ENCODE measurements around the gene SLC28A1. TPM values are rescaled to one million over a fixed set of nuclear protein-coding genes. Genes with fewer than 3 reads are reported as not detected.
"Not testable (repeated sequence)": the region's sequence is repeated elsewhere in the genome, so short reads cannot be mapped to it uniquely, and the experiment has no call there.

Gene SLC28A1, protein sequence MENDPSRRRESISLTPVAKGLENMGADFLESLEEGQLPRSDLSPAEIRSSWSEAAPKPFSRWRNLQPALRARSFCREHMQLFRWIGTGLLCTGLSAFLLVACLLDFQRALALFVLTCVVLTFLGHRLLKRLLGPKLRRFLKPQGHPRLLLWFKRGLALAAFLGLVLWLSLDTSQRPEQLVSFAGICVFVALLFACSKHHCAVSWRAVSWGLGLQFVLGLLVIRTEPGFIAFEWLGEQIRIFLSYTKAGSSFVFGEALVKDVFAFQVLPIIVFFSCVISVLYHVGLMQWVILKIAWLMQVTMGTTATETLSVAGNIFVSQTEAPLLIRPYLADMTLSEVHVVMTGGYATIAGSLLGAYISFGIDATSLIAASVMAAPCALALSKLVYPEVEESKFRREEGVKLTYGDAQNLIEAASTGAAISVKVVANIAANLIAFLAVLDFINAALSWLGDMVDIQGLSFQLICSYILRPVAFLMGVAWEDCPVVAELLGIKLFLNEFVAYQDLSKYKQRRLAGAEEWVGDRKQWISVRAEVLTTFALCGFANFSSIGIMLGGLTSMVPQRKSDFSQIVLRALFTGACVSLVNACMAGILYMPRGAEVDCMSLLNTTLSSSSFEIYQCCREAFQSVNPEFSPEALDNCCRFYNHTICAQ
- not detected for polyA plus RNA-seq

DNA sequence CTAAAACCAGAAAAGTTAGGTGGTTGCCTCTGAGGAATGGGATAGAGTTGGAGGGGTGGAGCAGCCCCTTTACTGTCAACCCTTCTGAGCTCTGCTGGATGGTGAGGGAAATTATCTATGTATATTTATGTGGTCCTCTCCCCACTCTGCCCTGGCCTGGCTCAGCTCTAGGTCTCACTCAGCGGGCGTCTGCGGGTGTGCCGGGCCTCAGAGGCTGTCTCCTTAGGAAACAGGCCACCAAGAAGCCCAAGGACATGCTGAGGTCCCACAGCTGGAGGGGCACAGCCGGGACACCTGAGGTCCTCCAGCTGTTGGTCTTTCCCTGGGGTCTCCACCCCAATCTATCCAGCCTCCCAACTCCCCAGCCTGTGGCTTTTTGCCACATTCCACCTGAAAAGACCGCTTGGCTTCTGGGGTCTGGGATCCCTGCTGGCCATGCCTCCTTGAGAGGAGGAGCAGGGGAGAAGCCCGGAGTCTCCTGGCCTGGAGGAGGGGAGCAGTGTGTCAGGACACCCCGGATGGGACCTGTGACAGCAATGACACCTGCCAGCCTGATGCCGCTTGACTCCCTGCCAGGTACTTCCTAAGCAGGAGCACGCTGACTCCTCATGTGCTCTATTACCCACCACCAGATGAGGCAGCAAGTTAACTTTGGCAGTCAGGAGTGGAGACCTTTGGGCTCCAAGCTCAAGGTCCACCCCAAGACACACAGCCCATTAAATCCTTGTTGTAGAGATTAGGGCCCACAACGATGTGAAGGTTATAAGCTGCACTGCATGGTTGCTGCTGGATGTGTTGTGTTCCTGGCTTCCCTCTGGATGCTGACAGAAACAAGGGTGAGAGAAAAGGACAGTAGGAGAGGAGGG, at the start of gene SLC28A1:
Gene SLC28A1 (plus strand): TSS at position 747 of the 866 bp plus-strand sequence. CDS start 3,099 bp downstream, outside the sequence.
- Mint-ChIP-seq H3K27ac (no peak within 1 kb of the TSS), H3K4me3 (no peak within 1 kb of the TSS), H3K9me3 (no peaks in the 10 kb centered on the region), H3K27me3 (ENCODE audit: low read depth in 3 of 3) (peaks cover 0 to 4% (median 0%) of the 10 kb centered on the region in 3 donors), H3K36me3 (no peaks in the 10 kb centered on the region), H3K4me1 (no peaks in the 10 kb centered on the region)
- DNase-seq, result no peak

DNA sequence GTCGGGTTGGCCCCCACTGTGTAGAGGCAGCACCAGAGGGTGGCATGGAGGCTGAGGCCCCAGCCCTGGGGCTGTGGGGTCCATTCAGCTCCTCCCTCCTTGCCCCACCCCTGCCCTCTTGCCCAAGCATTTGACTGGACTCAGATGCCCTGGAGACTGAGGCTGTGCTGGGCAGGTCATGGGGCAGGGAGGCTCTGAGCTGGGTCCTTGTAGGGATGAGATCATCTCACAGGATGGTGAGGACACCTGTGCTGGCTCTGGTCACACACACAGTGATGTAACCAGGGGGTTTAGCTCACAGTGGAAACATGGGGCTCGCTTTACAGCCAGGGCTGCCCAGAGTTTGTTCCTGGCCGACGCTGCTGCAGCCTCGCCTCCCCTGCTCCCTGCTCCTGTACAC, 49.5 kb upstream of the SLC28A1 start:
- Mint-ChIP-seq H3K4me3 (no peak overlapping the region), H3K36me3 (no peaks in the 10 kb centered on the region), H3K4me1 (no peaks in the 10 kb centered on the region), H3K27ac (no peak overlapping the region), H3K27me3 (ENCODE audit: low read depth in 3 of 3) (peaks cover 3% of the 10 kb centered on the region in 3 donors), H3K9me3 (no peaks in the 10 kb centered on the region)
- no peak for DNase-seq

DNA sequence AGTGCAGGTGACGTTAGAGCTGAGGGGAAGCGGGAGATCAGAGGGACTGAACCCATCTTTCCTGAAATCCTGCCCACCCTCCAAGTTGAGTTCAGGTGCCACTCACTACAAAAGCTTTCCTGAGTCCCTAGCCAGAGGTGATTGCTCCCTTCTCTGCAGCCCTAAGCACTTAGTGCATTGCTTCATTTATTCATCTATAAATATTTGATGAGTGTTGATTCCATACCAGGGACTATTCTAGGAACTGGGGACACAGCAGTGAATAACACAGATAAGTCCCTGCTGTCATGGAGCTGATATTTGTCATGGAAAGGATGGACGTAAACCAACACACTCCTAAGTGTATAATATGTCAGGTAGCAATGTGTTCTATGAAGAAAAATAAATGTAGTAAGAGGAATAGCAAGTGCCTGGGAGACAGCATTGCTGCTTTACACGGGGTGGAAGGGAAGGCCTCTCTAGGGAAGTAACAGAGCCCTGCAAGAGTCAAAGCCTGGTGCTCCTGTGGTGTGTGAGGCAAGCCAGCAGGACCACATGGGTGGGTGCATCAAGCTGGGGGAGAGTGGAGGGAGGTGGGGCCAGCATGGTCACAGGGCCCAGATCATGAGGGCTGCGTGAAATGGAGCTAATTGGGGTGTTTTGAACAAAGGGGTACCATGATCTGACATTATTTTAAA, 48.7 kb upstream of the SLC28A1 start:
- Mint-ChIP-seq H3K27ac (no peak overlapping the region), H3K4me1 (no peaks in the 10 kb centered on the region), H3K36me3 (no peaks in the 10 kb centered on the region), H3K4me3 (no peak overlapping the region), H3K27me3 (ENCODE audit: low read depth in 3 of 3) (peaks cover 3% of the 10 kb centered on the region in 3 donors), H3K9me3 (no peaks in the 10 kb centered on the region)
- no peak for DNase-seq

DNA sequence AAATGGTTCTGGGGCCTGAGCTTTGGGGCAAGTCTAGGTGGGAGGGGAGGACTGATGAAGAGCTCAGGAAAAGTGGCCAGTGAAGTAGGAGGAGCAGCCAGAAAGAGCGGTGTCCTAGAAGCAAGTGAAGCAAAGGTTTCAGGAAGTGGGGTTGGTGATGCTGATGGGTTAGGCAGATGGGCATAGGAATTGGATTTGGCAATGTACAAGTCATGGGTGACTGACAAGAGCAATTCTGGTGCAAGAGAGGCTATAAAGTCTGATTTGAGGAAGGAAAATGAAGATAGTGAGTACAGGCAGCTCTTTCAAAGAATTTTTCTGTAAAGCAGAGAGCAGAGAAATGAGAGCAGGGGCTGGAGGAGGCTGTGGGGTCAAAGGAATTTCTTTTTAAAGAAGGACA, 47.6 kb upstream of the SLC28A1 start:
- Mint-ChIP-seq H3K36me3 (no peaks in the 10 kb centered on the region), H3K4me3 (no peak overlapping the region), H3K27ac (no peak overlapping the region), H3K4me1 (no peaks in the 10 kb centered on the region), H3K27me3 (ENCODE audit: low read depth in 3 of 3) (peaks cover 3 to 5% (median 3%) of the 10 kb centered on the region in 3 donors), H3K9me3 (no peaks in the 10 kb centered on the region)
- DNase-seq, result no peak

DNA sequence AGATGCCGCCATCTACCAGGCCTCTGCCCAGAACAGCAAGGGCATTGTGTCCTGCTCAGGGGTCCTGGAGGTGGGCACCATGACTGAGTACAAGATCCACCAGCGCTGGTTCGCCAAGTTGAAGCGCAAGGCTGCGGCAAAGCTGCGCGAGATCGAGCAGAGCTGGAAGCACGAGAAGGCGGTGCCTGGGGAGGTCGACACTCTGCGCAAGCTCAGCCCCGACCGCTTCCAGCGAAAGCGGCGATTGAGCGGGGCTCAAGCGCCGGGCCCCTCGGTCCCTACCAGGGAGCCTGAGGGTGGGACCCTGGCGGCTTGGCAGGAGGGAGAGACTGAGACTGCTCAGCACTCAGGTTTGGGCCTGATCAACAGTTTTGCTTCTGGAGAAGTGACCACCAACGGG, 44.7 kb upstream of the SLC28A1 start:
- Mint-ChIP-seq H3K27ac (no peak overlapping the region), H3K4me3 (no peak overlapping the region), H3K4me1 (no peaks in the 10 kb centered on the region), H3K9me3 (no peaks in the 10 kb centered on the region), H3K27me3 (ENCODE audit: low read depth in 3 of 3) (peaks cover 3 to 5% (median 3%) of the 10 kb centered on the region in 3 donors), H3K36me3 (no peaks in the 10 kb centered on the region)
- DNase-seq, result no peak

DNA sequence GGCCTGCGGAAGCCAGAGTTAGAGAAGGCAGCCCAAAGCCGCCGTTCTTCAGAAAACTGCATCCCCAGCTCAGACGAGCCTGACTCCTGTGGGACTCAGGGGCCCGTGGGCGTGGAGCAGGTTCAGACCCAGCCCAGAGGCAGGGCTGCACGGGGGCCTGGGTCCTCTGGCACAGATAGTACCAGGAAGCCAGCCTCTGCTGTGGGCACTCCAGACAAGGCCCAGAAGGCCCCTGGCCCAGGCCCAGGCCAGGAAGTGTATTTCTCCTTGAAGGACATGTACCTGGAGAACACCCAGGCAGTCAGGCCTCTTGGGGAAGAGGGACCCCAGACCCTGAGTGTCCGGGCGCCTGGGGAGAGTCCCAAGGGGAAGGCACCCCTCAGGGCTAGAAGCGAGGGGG, 44.2 kb upstream of the SLC28A1 start:
- H3K4me1 Mint-ChIP-seq, result no peaks in the 10 kb centered on the region
- H3K4me3 Mint-ChIP-seq, result no peak overlapping the region
- DNase-seq, result no peak
- no peaks in the 10 kb centered on the region for H3K9me3 Mint-ChIP-seq
- H3K27me3 Mint-ChIP-seq (ENCODE audit: low read depth in 3 of 3), result peaks cover 3 to 5% (median 3%) of the 10 kb centered on the region in 3 donors
- H3K27ac Mint-ChIP-seq, result no peak overlapping the region
- H3K36me3 Mint-ChIP-seq, result no peaks in the 10 kb centered on the region

DNA sequence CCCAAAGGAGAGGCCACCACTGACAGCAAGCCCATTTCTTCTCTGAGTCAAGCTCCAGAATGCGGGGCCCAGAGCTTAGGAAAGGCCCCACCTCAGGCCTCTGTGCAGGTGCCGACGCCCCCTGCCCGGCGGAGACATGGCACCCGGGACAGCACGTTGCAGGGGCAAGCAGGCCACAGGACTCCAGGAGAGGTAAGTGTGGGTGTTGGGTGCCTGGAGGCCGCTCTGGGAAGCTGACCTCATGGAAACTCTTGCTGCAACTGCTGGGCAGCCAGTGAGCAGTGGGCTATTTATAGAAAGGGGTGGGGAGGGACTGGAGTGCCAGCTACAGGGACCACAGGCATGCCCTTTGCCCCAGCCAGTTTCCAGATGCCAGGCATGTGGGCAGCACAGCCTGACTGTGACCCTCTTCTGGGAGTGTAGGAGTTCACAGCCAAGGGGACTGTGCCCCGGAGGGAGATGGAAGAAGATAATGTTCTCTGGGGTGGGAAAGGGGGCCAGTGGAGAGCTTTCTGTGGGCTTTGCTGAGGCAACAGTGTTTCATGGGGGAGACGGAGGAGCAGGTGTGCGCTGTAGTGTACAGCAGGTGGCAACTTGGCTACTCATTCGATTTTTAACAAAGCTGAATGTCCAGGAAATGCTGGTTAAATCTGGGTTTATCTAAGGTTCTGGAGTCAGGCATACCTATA, 43.6 kb upstream of the SLC28A1 start:
- DNase-seq, result no peak
- Mint-ChIP-seq H3K27ac (no peak overlapping the region), H3K9me3 (peaks cover 0 to 2% (median 0%) of the 10 kb centered on the region in 6 donors), H3K27me3 (ENCODE audit: low read depth in 3 of 3) (peaks cover 3 to 5% (median 3%) of the 10 kb centered on the region in 3 donors), H3K4me3 (no peak overlapping the region), H3K4me1 (no peaks in the 10 kb centered on the region), H3K36me3 (no peaks in the 10 kb centered on the region)

DNA sequence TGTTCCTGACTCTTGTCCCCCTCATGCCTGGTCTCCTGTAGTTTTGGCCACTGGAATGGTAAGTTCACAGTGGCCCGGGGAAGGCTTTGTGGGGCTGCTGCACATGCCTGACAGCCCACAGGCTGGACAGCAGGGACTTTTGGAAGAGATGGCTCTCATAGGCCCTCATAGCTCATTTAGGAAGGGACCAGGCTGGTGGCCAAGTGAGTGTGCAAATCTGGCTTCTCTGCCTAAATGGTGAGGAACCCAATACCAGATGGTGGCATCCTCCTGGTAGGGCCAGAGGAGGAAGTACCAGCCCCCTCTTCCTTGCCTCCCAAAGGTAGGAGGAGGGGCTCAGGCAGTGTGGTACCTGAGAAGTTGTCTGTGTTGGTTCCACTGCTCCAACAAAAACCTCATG, 41.7 kb upstream of the SLC28A1 start:
- no peaks in the 10 kb centered on the region for H3K4me1 Mint-ChIP-seq
- DNase-seq, result no peak
- peaks cover 7 to 16% (median 14%) of the 10 kb centered on the region in 6 donors for H3K9me3 Mint-ChIP-seq
- H3K27me3 Mint-ChIP-seq (ENCODE audit: low read depth in 3 of 3), result peaks cover 0 to 4% (median 2%) of the 10 kb centered on the region in 3 donors
- H3K4me3 Mint-ChIP-seq, result no peak overlapping the region
- H3K36me3 Mint-ChIP-seq, result peaks cover 6 to 14% (median 6%) of the 10 kb centered on the region in 3 donors
- no peak overlapping the region for H3K27ac Mint-ChIP-seq

DNA sequence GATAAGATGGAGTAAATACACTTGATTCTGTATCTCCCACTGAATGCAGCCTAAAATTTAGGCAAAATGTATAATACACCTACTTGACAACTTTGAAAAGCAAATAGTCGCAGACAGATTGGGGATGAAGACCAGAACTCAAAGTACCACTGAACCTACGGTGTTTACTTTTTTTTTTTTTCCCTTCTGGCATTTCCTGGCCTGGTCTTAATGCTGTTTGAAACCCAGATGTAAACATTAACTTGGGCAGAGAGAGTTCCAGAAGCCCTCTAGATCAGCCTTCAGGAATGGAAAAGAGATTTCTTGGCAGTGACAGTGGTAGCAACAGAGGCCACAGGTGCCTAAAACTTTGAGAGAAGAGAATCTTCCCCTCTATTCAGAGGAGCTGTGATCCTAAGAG, 39.5 kb upstream of the SLC28A1 start:
- Mint-ChIP-seq H3K27ac (no peak overlapping the region), H3K27me3 (ENCODE audit: low read depth in 3 of 3) (peaks cover 0 to 4% (median 2%) of the 10 kb centered on the region in 3 donors), H3K4me3 (no peak overlapping the region), H3K36me3 (peaks cover 6 to 18% (median 10%) of the 10 kb centered on the region in 3 donors), H3K4me1 (no peaks in the 10 kb centered on the region), H3K9me3 (peaks cover 7 to 16% (median 15%) of the 10 kb centered on the region in 6 donors)
- no peak for DNase-seq

DNA sequence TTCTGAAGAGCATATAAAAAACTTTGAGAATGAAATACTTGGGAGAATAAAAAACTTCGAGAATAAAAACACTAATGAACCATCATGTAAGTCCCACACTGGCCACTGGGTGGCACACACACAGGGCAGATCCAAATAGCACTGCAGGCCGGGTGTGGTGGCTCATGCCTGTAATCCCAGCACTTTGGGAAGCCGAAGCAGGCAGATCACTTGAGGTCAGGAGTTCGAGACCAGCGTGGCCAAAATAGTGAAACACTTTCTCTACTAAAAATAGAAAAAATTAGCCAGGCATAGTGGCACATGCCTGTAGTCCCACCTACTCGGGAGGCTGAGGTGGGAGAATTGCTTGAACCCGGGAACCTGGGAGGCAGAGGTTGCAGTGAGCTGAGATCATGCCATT, 38.8 kb upstream of the SLC28A1 start:
- not testable (repeated sequence) for H3K4me1 Mint-ChIP-seq; H3K4me3 Mint-ChIP-seq; H3K27me3 Mint-ChIP-seq (ENCODE audit: low read depth in 3 of 3); H3K27ac Mint-ChIP-seq
- H3K9me3 Mint-ChIP-seq, result peaks cover 7 to 16% (median 15%) of the 10 kb centered on the region in 6 donors
- peak in 2 of 3 donors; percentile 4 to 12 for DNase-seq
- H3K36me3 Mint-ChIP-seq, result peaks cover 6 to 18% (median 10%) of the 10 kb centered on the region in 3 donors

DNA sequence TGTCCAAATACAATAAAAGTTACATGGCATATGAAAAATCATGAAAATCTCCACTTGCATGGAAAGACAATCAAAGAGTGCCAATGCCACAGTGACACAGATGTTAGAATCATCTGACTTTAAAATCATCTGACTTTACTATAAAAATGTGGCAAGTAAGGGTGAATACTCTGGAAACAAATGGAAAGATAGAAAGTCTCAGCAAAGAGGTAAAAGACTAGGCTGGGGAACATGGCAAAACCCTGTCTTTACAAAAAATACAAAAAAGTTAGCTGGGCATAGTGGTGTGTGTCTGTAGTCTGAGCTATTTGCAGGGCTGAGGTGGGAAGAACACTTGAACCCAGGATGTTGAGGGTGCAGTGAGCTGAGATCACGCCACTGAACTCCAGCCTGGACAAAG, 38.2 kb upstream of the SLC28A1 start:
- H3K4me1 Mint-ChIP-seq, result no peaks in the 10 kb centered on the region
- H3K9me3 Mint-ChIP-seq, result peaks cover 7 to 16% (median 15%) of the 10 kb centered on the region in 6 donors
- no peak for DNase-seq
- no peak overlapping the region for H3K27ac Mint-ChIP-seq
- H3K4me3 Mint-ChIP-seq, result no peak overlapping the region
- peaks cover 6 to 18% (median 10%) of the 10 kb centered on the region in 3 donors for H3K36me3 Mint-ChIP-seq
- peaks cover 0 to 4% (median 2%) of the 10 kb centered on the region in 3 donors for H3K27me3 Mint-ChIP-seq (ENCODE audit: low read depth in 3 of 3)

DNA sequence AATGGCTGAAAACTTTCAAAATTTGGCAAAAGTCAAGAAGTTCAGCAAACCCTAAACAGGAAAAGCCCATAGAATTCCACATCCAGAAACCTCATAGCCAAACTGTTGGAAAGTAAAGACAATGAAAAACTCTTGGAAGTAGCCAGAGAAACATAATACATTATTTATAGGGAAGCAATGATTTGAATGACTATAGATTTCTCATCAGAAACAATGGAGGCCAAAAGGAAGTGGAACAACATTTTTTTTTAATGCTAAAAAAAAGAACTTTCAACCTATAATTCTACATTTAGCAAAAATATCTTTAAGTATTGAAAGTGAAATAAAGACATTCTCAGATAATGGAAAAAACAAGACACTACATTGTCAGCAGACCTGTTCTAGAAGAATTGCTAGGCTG, 37.1 kb upstream of the SLC28A1 start:
- Mint-ChIP-seq H3K4me3 (no peak overlapping the region), H3K27me3 (ENCODE audit: low read depth in 3 of 3) (peaks cover 0 to 2% (median 2%) of the 10 kb centered on the region in 3 donors), H3K36me3 (peaks cover 6 to 18% (median 10%) of the 10 kb centered on the region in 3 donors), H3K27ac (no peak overlapping the region), H3K9me3 (peaks cover 7 to 16% (median 15%) of the 10 kb centered on the region in 6 donors), H3K4me1 (no peaks in the 10 kb centered on the region)
- no peak for DNase-seq

DNA sequence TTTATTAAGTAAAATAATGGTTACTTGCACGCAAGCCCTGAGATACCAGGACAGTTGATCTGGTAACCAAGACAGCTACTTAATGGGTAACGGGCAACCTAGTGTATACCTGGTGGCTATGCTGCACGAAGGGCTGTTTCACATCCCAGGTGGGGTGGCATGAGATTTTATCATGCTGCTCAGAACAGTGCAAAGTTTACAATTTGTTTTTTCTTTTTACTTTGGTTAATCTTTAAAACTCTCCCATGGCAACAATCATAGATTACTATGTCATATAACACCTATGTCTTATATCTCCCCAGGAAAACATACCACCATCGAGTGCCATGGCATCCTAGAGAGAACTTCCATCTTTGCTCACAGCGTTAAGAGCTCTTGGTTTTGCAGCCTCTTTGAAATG, 32.2 kb upstream of the SLC28A1 start:
- Mint-ChIP-seq H3K36me3 (peaks cover 2 to 14% (median 5%) of the 10 kb centered on the region in 3 donors), H3K4me3 (no peak overlapping the region), H3K9me3 (peaks cover under 1 to 7% (median 4%) of the 10 kb centered on the region in 6 donors), H3K27me3 (ENCODE audit: low read depth in 3 of 3) (peaks cover 0 to 2% (median 2%) of the 10 kb centered on the region in 3 donors), H3K27ac (no peak overlapping the region), H3K4me1 (no peaks in the 10 kb centered on the region)
- no peak for DNase-seq

Measured in immature natural killer cell (primary cell).